ENCODE measurements around the gene MPL.
"Not testable (repeated sequence)": the region's sequence is repeated elsewhere in the genome, so short reads cannot be mapped to it uniquely, and the experiment has no call there.

The MPL gene

DNA sequence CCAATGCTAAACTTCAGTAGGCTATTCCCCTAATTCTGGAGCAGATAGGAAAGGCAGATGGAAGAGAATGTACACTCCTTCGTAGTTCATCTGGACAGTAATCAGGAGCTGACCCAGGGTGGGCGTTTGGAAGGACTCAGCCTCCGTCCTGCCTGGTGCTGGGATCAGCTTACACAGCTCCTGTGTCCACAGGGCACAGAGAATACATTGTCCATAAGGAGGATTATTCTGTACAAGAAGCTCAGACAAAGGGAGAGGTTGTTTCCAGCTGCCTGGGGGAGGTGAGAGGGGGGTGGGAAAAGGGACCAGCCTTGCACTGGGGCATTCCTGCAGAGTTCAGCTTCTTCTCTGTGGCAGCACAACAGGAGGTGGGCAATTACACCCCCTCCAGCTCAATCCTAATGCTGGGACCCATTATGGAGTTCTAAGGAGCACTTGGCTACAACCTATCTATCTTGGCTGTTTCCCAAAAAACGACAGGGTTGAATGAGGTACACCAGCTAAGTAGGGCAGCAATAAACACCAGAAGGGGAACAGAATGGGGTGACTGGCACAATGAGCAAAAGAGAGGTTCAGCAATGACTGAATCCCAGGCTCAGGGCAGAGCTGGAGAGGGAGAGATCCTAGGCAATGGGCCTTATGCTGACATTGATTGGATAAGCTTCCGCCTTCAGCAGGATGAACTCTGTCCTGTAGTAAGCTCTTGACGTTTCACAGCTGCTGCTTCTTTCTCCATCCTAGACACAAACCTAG lies 44.6 kb downstream of the MPL start:
- DNase-seq: no peak

DNA sequence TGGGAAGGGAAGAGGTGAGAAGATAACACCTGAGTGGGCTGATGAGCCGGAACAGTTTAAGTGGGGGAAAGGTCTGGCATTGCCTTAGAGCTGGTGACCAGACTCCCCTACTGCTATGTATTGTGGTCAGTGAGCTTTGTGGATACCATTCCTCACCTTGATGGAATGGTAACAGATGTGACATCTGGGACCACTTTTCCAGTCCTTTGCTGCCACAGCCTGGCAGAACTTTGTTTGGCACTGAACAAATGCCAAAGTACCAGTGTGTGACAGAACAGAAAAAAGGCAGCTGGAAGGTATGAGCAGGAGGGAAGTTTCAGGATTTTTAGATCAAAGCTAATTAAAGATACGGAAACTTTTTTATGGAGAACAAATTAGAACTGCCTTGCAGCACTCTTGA lies 45.8 kb downstream of the MPL start:
- DNase-seq: no peak

DNA sequence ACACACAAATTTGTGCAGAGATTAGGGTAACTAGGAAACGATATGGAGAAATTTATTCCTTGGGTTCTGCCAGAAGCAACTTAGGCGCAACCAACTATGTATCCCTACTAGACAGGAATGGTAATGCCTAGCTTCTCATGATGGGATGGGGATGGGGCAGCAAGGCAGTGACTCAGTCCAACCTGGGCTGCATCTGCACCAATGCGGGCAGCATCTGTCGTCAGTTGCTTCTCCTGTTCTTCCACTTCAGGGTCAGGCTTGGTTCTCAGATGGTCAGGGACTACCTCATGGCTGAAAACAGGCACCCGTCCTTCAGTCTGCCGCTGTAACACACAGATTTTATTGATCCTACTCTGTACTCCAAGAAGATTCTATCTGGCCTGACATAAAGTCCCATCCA lies 49.1 kb downstream of the MPL start:
- DNase-seq: no peak

DNA sequence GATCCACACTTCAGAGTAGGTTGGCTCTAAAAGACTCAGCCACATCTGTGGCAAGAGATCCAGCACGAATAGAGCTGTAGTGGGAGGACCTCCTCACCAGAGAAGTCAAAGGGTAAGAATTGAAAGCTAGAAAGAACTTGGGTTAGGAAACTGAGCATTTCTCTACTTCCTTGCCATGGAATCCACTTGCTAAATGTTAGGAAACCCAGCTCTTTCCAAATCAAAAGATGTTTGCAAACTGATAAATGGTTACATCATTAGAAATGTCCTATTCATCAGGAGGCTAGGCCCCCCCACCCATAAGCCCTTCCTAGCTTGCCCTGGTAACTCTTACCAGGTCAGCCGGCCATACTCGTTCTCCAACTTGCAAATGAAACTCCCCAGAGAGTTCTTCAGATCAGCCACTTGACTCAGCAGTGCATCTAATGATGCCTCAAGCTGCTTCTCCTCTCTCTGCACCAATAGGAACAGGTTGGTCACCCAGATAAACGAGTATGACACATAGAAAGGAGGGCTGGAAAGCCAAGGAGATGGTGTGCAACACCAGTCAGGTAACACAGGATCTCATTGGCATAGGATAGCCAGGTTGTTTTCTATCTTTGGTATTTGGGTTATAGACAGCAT lies 50.5 kb downstream of the MPL start:
- no peak for DNase-seq

DNA sequence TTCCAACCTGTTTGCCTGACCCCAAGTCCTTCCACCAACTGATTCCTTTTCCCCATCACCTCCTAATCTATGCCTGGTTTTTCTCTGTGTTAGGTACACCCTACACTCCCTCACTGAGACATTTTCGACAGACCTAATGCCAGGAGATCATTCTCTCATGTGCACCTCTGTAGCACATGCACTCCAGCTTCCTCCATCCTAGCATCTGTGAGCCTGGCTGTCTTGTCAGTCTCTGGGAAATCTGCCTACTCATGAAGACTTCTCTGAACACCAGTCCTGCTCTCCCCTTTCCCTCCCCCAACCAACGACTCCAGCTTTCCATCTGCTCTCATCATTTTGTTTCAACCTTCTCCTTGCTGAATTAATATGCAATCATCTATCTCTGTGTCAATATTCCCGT lies 51.0 kb downstream of the MPL start:
- DNase-seq: no peak

DNA sequence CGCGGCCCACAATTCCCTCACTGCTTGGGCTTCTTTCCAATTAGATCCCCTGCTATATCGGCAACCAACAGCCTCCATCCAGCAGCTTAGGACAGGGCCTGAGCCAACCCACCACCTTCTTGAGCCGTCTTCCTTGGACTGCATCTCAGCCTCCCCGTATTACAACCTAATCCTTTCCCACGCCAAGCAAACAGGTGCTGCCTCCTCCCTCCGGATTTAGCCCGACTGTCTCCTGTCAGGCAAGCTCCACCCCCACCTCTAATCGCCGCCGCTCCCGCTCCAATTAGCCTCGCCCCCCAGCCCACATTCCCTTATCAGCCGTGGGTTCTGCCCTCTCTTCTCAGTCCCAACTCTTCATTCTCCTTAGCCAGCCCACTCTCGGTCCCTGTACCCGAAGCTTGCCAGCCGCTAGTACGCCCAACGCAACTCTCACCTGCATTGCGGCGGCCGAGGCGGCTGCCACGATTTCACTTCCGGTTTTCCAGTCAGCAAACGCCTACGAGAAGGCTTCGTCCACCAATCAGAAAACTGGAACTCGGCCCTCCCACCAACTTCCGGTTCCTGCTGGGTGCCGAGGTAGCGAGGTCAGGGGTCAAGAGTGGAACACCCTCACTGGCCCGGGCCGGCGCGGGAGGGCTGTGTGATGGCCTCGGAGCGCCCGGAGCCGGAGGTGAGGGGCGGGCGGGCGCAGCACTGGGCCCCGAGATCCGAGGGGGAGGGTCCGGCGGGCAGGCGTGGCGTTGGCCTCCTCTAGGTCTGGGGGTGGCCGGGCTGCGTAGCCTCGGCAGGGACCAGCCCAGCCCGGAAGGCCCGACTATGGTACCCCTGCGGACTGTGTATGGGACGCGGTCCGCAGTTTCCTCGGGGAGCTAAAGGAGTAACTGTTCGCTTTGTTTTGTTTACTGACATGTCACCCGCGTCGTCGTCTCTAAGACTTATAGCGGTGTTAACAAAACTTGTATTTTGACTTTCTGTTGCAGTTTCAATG lies 52.0 kb downstream of the MPL start, which contains the start of the genes MED8 and SZT2:
Gene MED8, minus strand, starts transcription at position 475 of the 988 bp plus-strand sequence. Its CDS starts 36 bp downstream, at position 439.
Gene SZT2, plus strand, starts transcription at position 574 of the 988 bp plus-strand sequence. Its CDS starts 70 bp downstream, at position 644.
- DNase-seq: peak; percentile 92

DNA sequence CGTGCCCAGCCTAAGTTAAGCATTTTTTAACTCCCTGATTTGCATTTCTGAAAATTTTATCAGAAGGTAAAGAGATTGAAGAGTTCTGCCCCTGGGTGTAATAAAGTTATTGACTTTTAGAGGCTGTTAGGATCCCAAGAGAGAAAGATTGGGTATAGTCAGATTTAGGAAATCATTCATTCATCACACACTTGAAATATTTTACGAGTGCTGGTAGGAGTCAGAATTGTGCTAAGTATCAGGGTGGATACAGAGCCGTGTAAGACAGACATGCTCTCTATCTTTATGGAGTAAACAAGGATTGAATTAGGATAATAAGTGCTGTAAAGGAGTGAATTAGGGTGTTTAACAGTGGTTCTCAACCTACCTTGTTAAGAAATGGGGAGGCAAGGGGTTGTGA lies 55.1 kb downstream of the MPL start:
- no peak for DNase-seq

DNA sequence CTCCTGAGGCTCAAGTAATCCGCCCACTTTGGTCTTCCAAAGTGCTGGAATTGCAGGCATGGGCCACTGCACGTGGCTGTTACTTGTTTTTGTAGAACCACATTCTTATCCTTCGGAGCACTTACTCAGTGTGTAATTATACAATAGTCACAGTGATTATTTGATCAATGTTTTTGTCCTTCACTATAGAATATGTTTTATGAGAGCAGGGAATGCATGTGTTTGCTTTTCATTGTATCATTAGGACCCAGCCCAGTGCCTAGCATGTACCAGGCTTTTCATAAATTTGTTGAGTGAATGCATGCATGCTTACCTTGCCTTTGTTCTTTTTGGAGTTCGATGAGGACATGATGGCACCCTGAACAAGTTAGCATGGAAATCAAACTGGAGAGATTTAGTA lies 57.9 kb downstream of the MPL start:
- DNase-seq: no peak

DNA sequence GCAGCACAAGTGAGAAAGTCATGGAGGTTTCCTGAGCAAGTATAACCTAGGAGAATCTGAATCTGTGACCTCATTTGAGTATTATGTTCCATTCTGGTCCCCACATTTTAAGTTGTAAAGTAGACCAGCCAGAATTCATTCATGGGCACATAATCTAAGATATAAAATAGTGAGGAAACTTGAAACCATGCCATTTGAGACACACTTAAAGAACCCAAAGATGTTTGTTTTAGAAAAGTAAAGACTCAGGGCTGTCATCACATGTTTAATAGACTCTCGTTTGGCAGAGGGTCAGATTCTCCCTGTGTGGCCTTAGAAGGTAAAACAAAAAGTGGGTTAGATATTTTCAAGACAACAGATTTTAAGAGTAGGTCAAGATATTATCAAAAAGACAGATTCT lies 58.4 kb downstream of the MPL start:
- DNase-seq: no peak

DNA sequence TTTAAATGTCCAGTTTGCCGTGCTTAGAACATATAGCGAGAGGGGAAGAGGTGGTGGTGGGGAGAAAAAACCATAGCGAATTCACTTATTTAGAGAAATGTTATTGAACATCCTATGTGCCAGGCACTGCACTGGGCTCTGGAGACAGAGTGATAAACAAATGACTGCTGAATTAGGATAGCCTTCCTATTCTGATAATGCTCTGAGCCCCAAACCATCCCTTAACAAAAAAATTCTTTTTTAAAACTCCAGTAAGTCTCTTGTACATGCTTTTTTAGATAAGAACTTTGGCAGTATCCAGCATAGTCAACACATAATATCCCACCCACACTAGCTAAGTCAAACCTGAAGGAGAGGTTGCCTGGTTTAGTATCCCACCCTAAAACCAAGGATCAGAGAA lies 60.6 kb downstream of the MPL start:
- no peak for DNase-seq

DNA sequence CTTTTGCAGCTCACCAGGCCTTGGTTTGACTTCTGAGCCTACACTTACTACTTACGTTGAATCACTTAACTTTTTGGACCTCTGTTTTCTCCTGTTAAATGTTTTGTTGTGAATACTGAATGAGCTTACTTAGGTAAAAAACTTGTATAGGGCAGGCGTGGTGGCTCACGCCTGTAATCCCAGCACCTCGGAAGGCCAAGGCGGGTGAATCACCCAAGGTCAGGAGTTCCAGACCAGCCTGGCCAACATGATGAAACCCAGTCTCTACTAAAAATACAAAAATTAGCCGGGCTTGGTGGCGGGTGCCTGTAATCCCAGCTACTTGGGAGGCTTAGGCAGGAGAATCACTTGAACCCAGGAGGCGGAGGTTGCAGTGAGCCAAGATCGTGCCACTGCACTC lies 62.8 kb downstream of the MPL start:
- not testable (repeated sequence) for DNase-seq

DNA sequence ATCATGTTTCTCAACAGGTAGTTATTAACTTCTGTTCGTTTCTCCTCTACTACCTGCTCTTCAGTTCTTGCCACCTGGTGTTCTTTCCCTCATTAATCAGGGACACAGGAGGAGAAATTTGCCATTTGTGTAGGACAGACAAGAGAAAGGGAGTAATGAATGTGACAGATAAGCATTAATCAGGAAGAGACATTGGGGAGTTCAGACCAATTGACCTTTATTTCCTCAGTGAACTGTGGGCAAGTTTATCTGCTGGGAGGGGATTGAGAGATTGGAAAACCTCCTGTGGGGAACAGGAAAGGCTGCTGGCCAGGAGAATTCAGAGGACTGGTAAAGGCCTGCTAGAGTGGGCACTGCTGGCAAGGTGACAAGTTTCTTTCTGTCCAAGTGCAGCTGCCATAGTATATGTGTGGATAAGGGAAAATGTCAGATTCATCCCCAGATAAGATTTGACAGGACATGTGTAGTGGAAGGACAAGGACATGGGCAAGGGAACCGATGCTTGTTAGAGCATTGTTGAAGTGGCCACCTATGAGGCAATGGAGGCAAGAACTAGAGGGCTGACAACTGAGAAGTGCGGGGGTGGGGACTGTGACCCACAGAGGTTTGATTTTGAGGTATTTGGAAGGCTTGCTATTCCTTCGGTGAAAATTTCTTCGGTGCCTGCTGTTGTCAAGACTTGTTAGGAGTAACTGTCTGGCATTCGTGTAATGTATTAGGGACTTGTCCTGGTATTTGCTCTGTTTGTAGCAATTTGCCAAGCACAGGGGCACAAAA lies 64.7 kb downstream of the MPL start:
- DNase-seq: no peak
